ENCODE data around the gene KAT2B.

Gene KAT2B

GRCh38 chr3:20096135-20096685, 56.0 kb downstream of the KAT2B start:
- DNase-seq (ENCODE audit: low read depth in 2 of 2), result no peak

- no peak for DNase-seq (ENCODE audit: low read depth in 2 of 2)
Measured at GRCh38 chr3:20097015-20097414, 56.8 kb downstream of the KAT2B start.

GRCh38 chr3:20099060-20099459, 58.8 kb downstream of the KAT2B start:
- DNase-seq (ENCODE audit: low read depth in 2 of 2), result no peak

- no peak for DNase-seq (ENCODE audit: low read depth in 2 of 2)
Measured at GRCh38 chr3:20100151-20100550, 59.9 kb downstream of the KAT2B start.

GRCh38 chr3:20101041-20101440, 60.8 kb downstream of the KAT2B start:
- DNase-seq (ENCODE audit: low read depth in 2 of 2), result no peak

GRCh38 chr3:20103731-20104130, 63.5 kb downstream of the KAT2B start:
- DNase-seq (ENCODE audit: low read depth in 2 of 2), result no peak

- peak; percentile 5 to 31 for DNase-seq (ENCODE audit: low read depth in 2 of 2)
Measured at GRCh38 chr3:20104167-20104661, 64.0 kb downstream of the KAT2B start.

- DNase-seq (ENCODE audit: low read depth in 2 of 2), result no peak
Measured at GRCh38 chr3:20105513-20106280, 65.5 kb downstream of the KAT2B start.

- DNase-seq (ENCODE audit: low read depth in 2 of 2), result no peak
Measured at GRCh38 chr3:20107722-20108121, 67.5 kb downstream of the KAT2B start.

GRCh38 chr3:20108869-20109268, 68.6 kb downstream of the KAT2B start:
- no peak for DNase-seq (ENCODE audit: low read depth in 2 of 2)

GRCh38 chr3:20110826-20111225, 70.6 kb downstream of the KAT2B start:
- DNase-seq (ENCODE audit: low read depth in 2 of 2), result no peak

GRCh38 chr3:20111836-20112235, 71.6 kb downstream of the KAT2B start:
- DNase-seq (ENCODE audit: low read depth in 2 of 2), result no peak

GRCh38 chr3:20121088-20121487, 80.8 kb downstream of the KAT2B start:
- no peak for DNase-seq (ENCODE audit: low read depth in 2 of 2)

- no peak for DNase-seq (ENCODE audit: low read depth in 2 of 2)
Measured at GRCh38 chr3:20123131-20123652, 82.9 kb downstream of the KAT2B start.

- DNase-seq (ENCODE audit: low read depth in 2 of 2), result no peak
Measured at GRCh38 chr3:20125289-20125688, 85.0 kb downstream of the KAT2B start.

GRCh38 chr3:20125897-20126296, 85.7 kb downstream of the KAT2B start:
- no peak for DNase-seq (ENCODE audit: low read depth in 2 of 2)

GRCh38 chr3:20128358-20128757, 88.1 kb downstream of the KAT2B start:
- no peak for DNase-seq (ENCODE audit: low read depth in 2 of 2)

- DNase-seq (ENCODE audit: low read depth in 2 of 2), result no peak
Measured at GRCh38 chr3:20130106-20130505, 89.9 kb downstream of the KAT2B start.

- no peak for DNase-seq (ENCODE audit: low read depth in 2 of 2)
Measured at GRCh38 chr3:20136231-20136630, 96.0 kb downstream of the KAT2B start.

- no peak for DNase-seq (ENCODE audit: low read depth in 2 of 2)
Measured at GRCh38 chr3:20137647-20138046, 97.4 kb downstream of the KAT2B start.

GRCh38 chr3:20140881-20141280, 100.6 kb downstream of the KAT2B start:
- DNase-seq (ENCODE audit: low read depth in 2 of 2), result no peak

- DNase-seq (ENCODE audit: low read depth in 2 of 2), result no peak
Measured at GRCh38 chr3:20141316-20141715, 101.1 kb downstream of the KAT2B start.

GRCh38 chr3:20141851-20142250, 101.6 kb downstream of the KAT2B start:
- DNase-seq (ENCODE audit: low read depth in 2 of 2), result no peak
